Peyer's patch (tissue), 4 donors: Measurements from ENCODE around the gene DNALI1.

Source experiments
- POLR2A ChIP-seq, 2 donors: fragments of 450-650 bp; IDR thresholded peaks; one replicate each; pipeline ENCODE4 v1.5.1; 2017; ENCODE audit warnings: antibody characterized with exemption in 2 of 2, mild to moderate bottlenecking in 2 of 2, moderate library complexity in 2 of 2
- TF ChIP-seq, protein P1 (sequence below), 6 experiments: fragments of 450-650 bp in 4 of 6; fragments of 200-600 bp in 2 of 6; sonication (generic) in 1 of 6; IDR thresholded peaks; one replicate each; pipeline ENCODE4 v1.5.1; 2017 to 2019; ENCODE audit warnings: antibody characterized with exemption in 6 of 6, mild to moderate bottlenecking in 3 of 6, moderate library complexity in 1 of 6

DNA sequence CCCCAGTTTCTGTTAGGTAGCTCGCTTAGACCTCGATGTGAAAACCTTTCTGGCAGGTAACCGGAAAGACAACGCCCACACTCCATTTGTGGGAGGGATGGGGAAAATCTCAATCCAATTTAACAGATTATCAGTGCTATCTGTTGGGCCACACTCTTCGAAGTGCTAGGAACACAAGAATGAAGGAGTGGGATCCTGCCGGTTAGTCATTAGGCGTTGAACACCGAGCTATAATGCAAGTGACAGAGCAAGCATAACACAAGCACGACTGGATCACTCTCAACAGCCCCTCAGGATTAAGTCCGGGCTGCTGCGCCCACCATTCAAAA is 3.2 kb upstream of the DNALI1 start:
- TF ChIP-seq, protein P1, sequence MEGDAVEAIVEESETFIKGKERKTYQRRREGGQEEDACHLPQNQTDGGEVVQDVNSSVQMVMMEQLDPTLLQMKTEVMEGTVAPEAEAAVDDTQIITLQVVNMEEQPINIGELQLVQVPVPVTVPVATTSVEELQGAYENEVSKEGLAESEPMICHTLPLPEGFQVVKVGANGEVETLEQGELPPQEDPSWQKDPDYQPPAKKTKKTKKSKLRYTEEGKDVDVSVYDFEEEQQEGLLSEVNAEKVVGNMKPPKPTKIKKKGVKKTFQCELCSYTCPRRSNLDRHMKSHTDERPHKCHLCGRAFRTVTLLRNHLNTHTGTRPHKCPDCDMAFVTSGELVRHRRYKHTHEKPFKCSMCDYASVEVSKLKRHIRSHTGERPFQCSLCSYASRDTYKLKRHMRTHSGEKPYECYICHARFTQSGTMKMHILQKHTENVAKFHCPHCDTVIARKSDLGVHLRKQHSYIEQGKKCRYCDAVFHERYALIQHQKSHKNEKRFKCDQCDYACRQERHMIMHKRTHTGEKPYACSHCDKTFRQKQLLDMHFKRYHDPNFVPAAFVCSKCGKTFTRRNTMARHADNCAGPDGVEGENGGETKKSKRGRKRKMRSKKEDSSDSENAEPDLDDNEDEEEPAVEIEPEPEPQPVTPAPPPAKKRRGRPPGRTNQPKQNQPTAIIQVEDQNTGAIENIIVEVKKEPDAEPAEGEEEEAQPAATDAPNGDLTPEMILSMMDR (IDR thresholded peaks at IDR 0.05), result no peak
- TF ChIP-seq POLR2A (IDR thresholded peaks at IDR 0.05), result no peak
